GM13977 (cell line): ENCODE measurements around the gene DCAF16.

Experiments
- DNase-seq: peaks from one replicate; pipeline ENCODE4 v3.0.0; 2012; ENCODE audit warnings: low spot score
- in situ Hi-C: fragments of 300-500 bp; cut with MboI; formaldehyde crosslinking; loops from one replicate; pipeline ENCODE4 v1.12.0; 2022; ENCODE audit warnings: low sequenced_read_pairs, low pct_unique_long_range_greater_than_20kb, mixed read lengths, inconsistent platforms; ENCODE audit not compliant: unreplicated experiment
- TF ChIP-seq, protein P1 (sequence below): IDR thresholded peaks from 2 replicates; pipeline ENCODE4 v1.5.1; 2012; ENCODE audit warnings: mild to moderate bottlenecking, control low read depth; ENCODE audit not compliant: insufficient read depth; ENCODE audit errors: extremely low read depth, missing control alignments

The DCAF16 gene

DNA sequence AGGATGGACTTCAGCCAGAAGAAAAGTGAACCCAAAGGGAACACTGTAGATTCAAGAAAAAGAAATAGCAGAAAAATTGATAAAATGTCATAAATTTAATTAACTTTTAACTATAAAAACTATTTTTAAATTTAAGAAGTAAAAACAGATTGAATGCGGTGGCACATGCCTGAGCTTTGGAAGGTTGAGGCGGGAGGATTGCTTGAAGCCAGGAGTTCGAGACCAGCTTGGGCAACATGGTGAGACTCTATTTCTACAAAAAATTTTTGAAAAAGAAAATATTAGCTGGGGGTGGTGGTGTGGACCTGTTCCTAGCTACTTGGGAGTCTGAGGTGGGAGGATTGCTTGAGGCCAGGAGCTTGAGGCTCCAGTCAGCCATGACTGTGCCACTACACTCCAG is 32.1 kb downstream of the DCAF16 start:
- TF ChIP-seq, protein P1, sequence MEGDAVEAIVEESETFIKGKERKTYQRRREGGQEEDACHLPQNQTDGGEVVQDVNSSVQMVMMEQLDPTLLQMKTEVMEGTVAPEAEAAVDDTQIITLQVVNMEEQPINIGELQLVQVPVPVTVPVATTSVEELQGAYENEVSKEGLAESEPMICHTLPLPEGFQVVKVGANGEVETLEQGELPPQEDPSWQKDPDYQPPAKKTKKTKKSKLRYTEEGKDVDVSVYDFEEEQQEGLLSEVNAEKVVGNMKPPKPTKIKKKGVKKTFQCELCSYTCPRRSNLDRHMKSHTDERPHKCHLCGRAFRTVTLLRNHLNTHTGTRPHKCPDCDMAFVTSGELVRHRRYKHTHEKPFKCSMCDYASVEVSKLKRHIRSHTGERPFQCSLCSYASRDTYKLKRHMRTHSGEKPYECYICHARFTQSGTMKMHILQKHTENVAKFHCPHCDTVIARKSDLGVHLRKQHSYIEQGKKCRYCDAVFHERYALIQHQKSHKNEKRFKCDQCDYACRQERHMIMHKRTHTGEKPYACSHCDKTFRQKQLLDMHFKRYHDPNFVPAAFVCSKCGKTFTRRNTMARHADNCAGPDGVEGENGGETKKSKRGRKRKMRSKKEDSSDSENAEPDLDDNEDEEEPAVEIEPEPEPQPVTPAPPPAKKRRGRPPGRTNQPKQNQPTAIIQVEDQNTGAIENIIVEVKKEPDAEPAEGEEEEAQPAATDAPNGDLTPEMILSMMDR: no peak
- in situ Hi-C loops: no loop called here
- no peak for DNase-seq

DNA sequence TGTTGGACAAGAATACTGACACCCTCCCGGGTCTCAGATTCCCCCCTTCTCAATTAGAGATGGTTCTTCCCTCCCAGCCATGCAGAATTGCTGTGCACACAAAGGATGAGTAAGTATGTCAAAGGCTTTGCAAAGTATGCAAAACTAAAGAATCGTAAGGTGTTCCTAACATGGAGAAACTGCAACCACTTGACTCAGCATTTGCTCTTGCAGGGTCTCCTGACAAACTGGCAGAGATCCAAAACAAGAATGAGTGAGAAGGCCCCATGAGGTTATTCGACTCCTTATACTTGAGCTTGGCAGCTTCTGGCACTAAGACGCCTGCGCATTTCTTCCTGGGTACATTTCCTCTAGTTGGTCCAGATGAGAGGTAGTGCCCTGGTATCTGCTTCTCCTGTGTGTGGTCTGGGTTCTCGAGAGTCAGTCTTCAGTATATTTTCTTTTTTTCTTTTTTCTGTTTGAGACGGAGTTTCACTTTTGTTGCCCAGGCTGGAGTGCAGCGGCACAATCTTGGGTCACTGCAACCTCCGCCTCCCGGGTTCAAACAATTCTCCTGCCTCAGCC is 37.3 kb downstream of the DCAF16 start:
- in situ Hi-C loops: no loop called here
- DNase-seq: no peak
- TF ChIP-seq, protein P1: no peak

DNA sequence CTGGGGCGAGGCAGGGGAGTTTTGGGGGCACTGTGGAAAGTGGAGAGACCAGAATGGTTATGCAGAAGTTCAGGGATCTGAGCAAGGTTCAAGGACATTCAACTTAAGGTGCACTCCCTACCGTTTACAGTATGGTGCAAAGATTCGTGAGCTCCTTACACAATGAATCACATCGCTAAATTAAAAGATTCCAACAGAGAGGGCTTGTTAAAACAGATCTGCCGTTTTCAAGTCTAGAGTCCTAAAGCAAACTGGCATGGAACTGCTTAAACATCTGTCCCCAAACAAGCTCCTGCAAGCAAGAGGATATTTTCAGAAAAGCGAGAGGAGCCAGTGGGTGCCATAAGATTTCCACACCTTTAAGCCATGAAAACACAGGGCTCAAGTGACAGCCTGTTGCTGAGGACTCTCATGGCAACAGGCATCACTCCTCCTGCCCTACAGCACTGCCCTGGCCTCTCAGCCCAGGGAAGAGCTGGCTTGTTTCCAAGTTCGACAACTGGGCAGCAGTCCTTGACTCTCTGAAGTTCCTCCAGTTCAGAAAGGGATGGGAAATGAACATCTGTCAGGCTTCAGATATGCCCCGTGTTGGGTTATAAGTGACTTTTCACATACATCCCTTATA is 39.2 kb downstream of the DCAF16 start:
- DNase-seq: no peak
- in situ Hi-C loops: no loop called here
- TF ChIP-seq, protein P1: no peak

DNA sequence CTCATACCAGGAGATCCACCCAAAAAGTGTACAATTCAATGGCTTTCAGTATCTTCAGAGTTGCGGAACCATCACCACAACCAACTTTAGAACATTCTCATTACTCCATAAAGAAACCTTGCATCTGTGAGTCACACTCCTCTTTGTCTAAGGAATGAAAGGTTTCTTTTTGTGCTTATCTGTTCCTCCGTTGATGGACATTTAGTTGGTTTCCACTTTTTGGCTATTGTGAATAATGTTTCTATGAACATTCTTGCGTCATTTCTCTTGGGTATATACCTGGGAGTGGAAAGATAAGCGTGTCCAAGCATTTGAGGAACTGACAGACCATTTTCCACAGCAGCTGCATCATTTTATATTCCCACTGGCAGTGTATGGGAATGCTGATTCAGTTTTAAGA is 39.7 kb downstream of the DCAF16 start:
- no peak for DNase-seq
- in situ Hi-C loops: no loop called here
- TF ChIP-seq, protein P1: no peak

DNA sequence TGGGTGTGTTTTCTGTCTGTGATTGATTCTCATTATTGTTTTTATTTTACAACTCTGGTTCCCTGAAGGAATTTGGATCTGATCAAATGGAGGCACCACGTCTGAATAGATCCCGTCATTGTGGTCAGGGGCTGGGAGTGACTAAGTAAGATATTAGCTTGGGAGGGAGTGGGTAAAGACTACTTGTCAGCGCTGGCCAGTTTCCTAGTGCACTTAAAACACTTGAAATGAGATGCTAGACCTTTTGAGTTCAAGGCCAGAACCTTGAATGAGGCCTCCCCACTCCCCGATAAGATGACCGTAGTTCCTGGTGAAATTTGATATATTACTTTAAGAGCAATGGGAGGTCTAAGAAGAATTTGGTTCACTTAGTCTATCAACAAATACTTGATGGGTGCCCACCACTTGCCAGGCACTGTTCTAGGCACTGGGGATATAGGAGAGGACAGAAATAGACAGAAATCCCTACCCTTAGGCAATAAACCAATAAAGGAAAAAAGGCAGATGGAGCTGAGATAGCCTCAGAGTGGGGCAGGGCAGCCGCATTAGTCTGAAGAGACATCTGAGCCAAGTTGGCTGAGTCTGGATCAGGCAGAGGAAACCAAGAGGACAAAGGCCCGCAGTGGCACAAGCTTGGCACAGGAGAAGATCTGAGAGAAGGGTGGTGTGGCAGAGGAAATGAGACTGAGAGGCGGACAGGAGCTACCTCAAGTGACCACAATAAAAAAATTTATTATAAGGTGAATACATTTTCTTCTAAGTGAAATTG is 41.0 kb downstream of the DCAF16 start:
- in situ Hi-C loops: no loop called here
- TF ChIP-seq, protein P1: no peak
- no peak for DNase-seq

DNA sequence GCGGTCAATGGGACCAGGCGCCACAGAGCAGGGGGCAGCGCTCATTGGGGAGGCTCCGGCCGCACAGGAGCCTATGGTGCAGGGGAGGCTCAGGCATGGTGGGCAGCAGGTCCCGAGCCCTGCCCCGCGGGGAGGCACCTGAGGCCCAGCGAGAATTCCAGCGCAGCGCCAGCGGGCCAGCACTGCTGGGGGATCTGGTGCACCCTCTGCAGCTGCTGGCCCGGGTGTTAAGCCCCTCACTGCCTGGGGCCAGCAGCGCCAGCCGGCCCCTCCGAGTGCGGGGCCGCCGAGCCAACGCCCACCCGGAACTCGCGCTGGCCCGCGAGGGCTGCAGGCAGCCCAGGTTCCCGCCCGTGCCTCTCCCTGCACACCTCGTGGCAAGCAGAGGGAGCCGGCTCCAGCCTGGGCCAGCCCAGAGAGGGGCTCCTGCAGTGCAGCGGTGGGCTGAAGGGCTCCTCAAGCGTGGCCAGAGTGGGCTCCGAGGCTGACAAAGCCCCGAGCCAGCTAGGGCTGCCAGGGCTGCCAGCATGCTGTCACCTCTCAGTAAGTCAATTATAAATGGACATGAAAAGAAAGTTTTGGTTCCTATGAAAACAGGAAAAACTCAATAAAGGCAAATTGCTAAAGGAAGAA is 43.6 kb downstream of the DCAF16 start:
- in situ Hi-C loops: no loop called here

More for the DNA sequence above, 43.6 kb downstream of the DCAF16 start:
- TF ChIP-seq, protein P1: no peak
- no peak for DNase-seq
